ENCODE measurements around the gene COL18A1.

- TF ChIP-seq CTCF (IDR thresholded peaks at IDR 0.05; ENCODE audit: borderline replicate concordance, extremely low read depth, low read length, poor library complexity, severe bottlenecking) (no peak), EZH2 (IDR thresholded peaks at IDR 0.05; ENCODE audit: borderline replicate concordance, low read depth, low read length, severe bottlenecking) (no peak)
Observed at GRCh38 chr21:45478816-45479669, 74.1 kb downstream of the COL18A1 start.
